ENCODE measurements around the gene PDCD6IP. TPM values are rescaled to one million over a fixed set of nuclear protein-coding genes. Genes with fewer than 3 reads are reported as not detected.

PDCD6IP gene
- total and polyA plus RNA-seq, 2 of the 13 experiments (the other 11 are each of a cell fraction or from before 2014, with no cell fraction given) = 62.5 to 85.6 TPM

DNA sequence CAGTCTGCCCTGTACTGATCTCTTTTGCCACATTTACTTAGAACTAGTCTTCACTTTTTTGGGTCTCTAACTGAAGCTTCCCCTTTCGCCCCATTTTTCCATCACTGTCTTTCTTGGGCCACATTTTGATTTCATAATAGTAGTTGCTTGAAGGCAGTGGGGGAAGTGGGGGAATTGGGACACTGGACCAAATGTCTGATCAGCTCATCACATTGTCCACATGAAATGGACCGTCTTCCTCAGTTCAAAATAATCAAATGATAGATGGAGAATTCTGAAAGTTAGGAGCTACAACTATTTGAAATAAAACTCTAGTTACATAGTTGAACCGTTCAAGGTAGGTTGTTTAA, 747 bp downstream of the PDCD6IP start:
- peak overlapping the region; percentile 93 for H3K27ac ChIP-seq (ENCODE audit: extremely low read length, insufficient read depth, low read length)
- peaks cover 54% of the 10 kb centered on the region for H3K4me1 ChIP-seq (ENCODE audit: insufficient read depth, low read length)
- H3K9ac ChIP-seq (ENCODE audit: insufficient read depth, low read depth, low read length) = peak overlapping the region; percentile 88
- H3K9me3 ChIP-seq (ENCODE audit: low read length) = no peaks in the 10 kb centered on the region
- H3K36me3 ChIP-seq (replicated peaks in 1 of 2; ENCODE audit: control insufficient read depth in 1 of 2, insufficient read depth in 2 of 2, low read length in 2 of 2) = no peaks in the 10 kb centered on the region
- POLR2A ChIA-PET = interaction anchor here (0.6 to 3.0 kb wide), 6 partner anchors 10 to 359 kb away, joined by 3 to 18 read pairs (median 10); partner anchors contain the start of gene UBP1
- in situ Hi-C loops (cut with HindIII; ENCODE audit: extremely low pct_ligation_motif_present, low pct_unique_long_range_greater_than_20kb) = no loop called here
- TF ChIP-seq FOXK1 (CRISPR knock-in tag; IDR thresholded peaks at IDR 0.05; ENCODE audit: borderline replicate concordance, low read depth) (no peak), HNRNPLL (IDR thresholded peaks at IDR 0.05; ENCODE audit: low read depth, low read length, poor library complexity, severe bottlenecking) (no peak), ZNF605 (CRISPR knock-in tag; IDR thresholded peaks at IDR 0.05) (no peak), HBP1 (CRISPR knock-in tag; IDR thresholded peaks at IDR 0.05; ENCODE audit: low read depth) (no peak), AGO2 (optimal IDR thresholded peaks at IDR 0.05; ENCODE audit: low read depth, low read length) (no peak), RNF219 (CRISPR knock-in tag; IDR thresholded peaks at IDR 0.05) (0 out of 2 replicates have a peak, but pooled peaks have one; percentile 29), RARA (CRISPR knock-in tag; IDR thresholded peaks at IDR 0.05) (no peak), REL (CRISPR knock-in tag; conservative IDR thresholded peaks at IDR 0.05) (peak; percentile 17; the same call in 1 of the 2 replicates), RFX3 (CRISPR knock-in tag; IDR thresholded peaks at IDR 0.05) (no peak), NFIC (IDR thresholded peaks at IDR 0.05; ENCODE audit: low read length) (no peak), ZNF335 (CRISPR knock-in tag; IDR thresholded peaks at IDR 0.05) (no peak), BRCA1 (CRISPR knock-in tag; IDR thresholded peaks at IDR 0.05) (no peak), ZNF446 (CRISPR knock-in tag; IDR thresholded peaks at IDR 0.05) (0 out of 2 replicates have a peak, but pooled peaks have one; percentile 35), ZNF558 (CRISPR knock-in tag; IDR thresholded peaks at IDR 0.05; ENCODE audit: borderline replicate concordance) (no peak), STAG1 (CRISPR knock-in tag; IDR thresholded peaks at IDR 0.05) (no peak), NRL (CRISPR knock-in tag; IDR thresholded peaks at IDR 0.05; ENCODE audit: borderline replicate concordance) (no peak), NAIF1 (CRISPR knock-in tag; IDR thresholded peaks at IDR 0.05; ENCODE audit: borderline replicate concordance) (0 out of 2 replicates have a peak, but pooled peaks have one; percentile 27)
- TF ChIP-seq, protein P1, sequence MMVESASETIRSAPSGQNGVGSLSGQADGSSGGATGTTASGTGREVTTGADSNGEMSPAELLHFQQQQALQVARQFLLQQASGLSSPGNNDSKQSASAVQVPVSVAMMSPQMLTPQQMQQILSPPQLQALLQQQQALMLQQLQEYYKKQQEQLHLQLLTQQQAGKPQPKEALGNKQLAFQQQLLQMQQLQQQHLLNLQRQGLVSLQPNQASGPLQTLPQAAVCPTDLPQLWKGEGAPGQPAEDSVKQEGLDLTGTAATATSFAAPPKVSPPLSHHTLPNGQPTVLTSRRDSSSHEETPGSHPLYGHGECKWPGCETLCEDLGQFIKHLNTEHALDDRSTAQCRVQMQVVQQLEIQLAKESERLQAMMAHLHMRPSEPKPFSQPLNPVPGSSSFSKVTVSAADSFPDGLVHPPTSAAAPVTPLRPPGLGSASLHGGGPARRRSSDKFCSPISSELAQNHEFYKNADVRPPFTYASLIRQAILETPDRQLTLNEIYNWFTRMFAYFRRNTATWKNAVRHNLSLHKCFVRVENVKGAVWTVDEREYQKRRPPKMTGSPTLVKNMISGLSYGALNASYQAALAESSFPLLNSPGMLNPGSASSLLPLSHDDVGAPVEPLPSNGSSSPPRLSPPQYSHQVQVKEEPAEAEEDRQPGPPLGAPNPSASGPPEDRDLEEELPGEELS (CRISPR knock-in tag; IDR thresholded peaks at IDR 0.05) = no peak
- H3K4me2 ChIP-seq (ENCODE audit: low read depth, low read length) = peak overlapping the region; percentile 84
- no peak for ATAC-seq
- BruUV-seq (replicated peaks) = no TSS peak
- H2AFZ ChIP-seq (ENCODE audit: low read length) = no peak overlapping the region
- intact Hi-C loops (cut with micrococcal nuclease; ENCODE audit: unreplicated experiment) = loop anchor here (10.0 kb wide), 1 partner anchor 354 kb away; the partner anchor contains the start of gene UBP1
- no peak for FAIRE-seq
- peak overlapping the region; percentile 94 to 97 (median 94) for H3K4me3 ChIP-seq (replicated peaks in 1 of 3; ENCODE audit: insufficient read depth in 1 of 3, low read depth in 2 of 3, low read length in 3 of 3)
- H3K79me2 ChIP-seq (ENCODE audit: insufficient read depth, low read length) = peaks cover 45% of the 10 kb centered on the region
- H3K27me3 ChIP-seq (ENCODE audit: control insufficient read depth in 1 of 2, insufficient read depth in 2 of 2, low read length in 2 of 2) = no peaks in the 10 kb centered on the region; a peak in 1 of 5 replicates
- no peaks in the 10 kb centered on the region; the same call in 1 of the 2 replicates for H4K20me1 ChIP-seq (ENCODE audit: insufficient read depth, low read length)
- DNase-seq (ENCODE audit: low spot score) = no peak
- 2% methylated on average over 3 of the region's 3 CpGs for WGBS (ENCODE audit: low lambda C conversion rate)
- CTCF ChIA-PET (ENCODE audit: low intra/inter-chr PET ratio, low total read pairs) = no interaction called here
